ENCODE data around the gene POLRMT.

- TF ChIP-seq ZNF263 (CRISPR knock-in tag; IDR thresholded peaks at IDR 0.05; ENCODE audit: low read depth) = no peak
- TF ChIP-seq, protein P1, sequence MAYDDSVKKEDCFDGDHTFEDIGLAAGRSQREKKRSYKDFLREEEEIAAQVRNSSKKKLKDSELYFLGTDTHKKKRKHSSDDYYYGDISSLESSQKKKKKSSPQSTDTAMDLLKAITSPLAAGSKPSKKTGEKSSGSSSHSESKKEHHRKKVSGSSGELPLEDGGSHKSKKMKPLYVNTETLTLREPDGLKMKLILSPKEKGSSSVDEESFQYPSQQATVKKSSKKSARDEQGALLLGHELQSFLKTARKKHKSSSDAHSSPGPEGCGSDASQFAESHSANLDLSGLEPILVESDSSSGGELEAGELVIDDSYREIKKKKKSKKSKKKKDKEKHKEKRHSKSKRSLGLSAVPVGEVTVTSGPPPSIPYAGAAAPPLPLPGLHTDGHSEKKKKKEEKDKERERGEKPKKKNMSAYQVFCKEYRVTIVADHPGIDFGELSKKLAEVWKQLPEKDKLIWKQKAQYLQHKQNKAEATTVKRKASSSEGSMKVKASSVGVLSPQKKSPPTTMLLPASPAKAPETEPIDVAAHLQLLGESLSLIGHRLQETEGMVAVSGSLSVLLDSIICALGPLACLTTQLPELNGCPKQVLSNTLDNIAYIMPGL (CRISPR knock-in tag; IDR thresholded peaks at IDR 0.05) = 0 out of 2 replicates have a peak, but pooled peaks have one; percentile 34
- no peak for TF ChIP-seq CBFB (CRISPR knock-in tag; IDR thresholded peaks at IDR 0.05; ENCODE audit: low read depth)
- TF ChIP-seq NR2C2 (CRISPR knock-in tag; IDR thresholded peaks at IDR 0.05) = 0 out of 2 replicates have a peak, but pooled peaks have one; percentile 38
- TF ChIP-seq, protein P2, sequence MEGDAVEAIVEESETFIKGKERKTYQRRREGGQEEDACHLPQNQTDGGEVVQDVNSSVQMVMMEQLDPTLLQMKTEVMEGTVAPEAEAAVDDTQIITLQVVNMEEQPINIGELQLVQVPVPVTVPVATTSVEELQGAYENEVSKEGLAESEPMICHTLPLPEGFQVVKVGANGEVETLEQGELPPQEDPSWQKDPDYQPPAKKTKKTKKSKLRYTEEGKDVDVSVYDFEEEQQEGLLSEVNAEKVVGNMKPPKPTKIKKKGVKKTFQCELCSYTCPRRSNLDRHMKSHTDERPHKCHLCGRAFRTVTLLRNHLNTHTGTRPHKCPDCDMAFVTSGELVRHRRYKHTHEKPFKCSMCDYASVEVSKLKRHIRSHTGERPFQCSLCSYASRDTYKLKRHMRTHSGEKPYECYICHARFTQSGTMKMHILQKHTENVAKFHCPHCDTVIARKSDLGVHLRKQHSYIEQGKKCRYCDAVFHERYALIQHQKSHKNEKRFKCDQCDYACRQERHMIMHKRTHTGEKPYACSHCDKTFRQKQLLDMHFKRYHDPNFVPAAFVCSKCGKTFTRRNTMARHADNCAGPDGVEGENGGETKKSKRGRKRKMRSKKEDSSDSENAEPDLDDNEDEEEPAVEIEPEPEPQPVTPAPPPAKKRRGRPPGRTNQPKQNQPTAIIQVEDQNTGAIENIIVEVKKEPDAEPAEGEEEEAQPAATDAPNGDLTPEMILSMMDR (IDR thresholded peaks at IDR 0.05) = no peak
- TF ChIP-seq GRHL2 (CRISPR knock-in tag; IDR thresholded peaks at IDR 0.05; ENCODE audit: insufficient replicate concordance, severe bottlenecking) = no peak
- no peak for TF ChIP-seq ZSCAN18 (CRISPR knock-in tag; IDR thresholded peaks at IDR 0.05)
- no peak for TF ChIP-seq ZNF416 (CRISPR knock-in tag; IDR thresholded peaks at IDR 0.05)
- no peak for TF ChIP-seq ATF3 (CRISPR knock-in tag; conservative IDR thresholded peaks at IDR 0.05)
- 0 out of 2 replicates have a peak, but pooled peaks have one; percentile 52 for TF ChIP-seq ETV6 (CRISPR knock-in tag; IDR thresholded peaks at IDR 0.05)
- TF ChIP-seq ZNF671 (CRISPR knock-in tag; IDR thresholded peaks at IDR 0.05) = no peak
- peak; percentile 65; the same call in 1 of the 2 replicates for TF ChIP-seq SP1 (CRISPR knock-in tag; conservative IDR thresholded peaks at IDR 0.05)
- TF ChIP-seq, protein P3, sequence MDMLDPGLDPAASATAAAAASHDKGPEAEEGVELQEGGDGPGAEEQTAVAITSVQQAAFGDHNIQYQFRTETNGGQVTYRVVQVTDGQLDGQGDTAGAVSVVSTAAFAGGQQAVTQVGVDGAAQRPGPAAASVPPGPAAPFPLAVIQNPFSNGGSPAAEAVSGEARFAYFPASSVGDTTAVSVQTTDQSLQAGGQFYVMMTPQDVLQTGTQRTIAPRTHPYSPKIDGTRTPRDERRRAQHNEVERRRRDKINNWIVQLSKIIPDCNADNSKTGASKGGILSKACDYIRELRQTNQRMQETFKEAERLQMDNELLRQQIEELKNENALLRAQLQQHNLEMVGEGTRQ (CRISPR knock-in tag; IDR thresholded peaks at IDR 0.05) = no peak
Observed at GRCh38 chr19:633068-633785, at the start of gene POLRMT.
